BJ (cell line): ENCODE data around the gene SPANXN4. TPM values are rescaled to one million over a fixed set of nuclear protein-coding genes. Genes with fewer than 3 reads are reported as not detected.

Experiments used
- CTCF ChIA-PET: fragments of 350-600 bp; formaldehyde crosslinking; extraction: SDS; loops from one replicate; lab custom pipeline; 2021; ENCODE audit warnings: antibody characterized with exemption, inconsistent platforms; lab: Yijun Ruan, JAX
- POLR2A ChIA-PET: fragments of 300-600 bp; sonication (Branson Sonifier 250); formaldehyde crosslinking; extraction: SDS; loops from one replicate; lab custom pipeline; 2021; ENCODE audit warnings: antibody characterized with exemption; lab: Charles Lee
- DNase-seq: peaks from one replicate; pipeline ENCODE4 v3.0.0-alpha.2; 2011; ENCODE audit warnings: low read depth
- H3K27me3 ChIP-seq: 2 replicates; pipeline ENCODE4 v1.6.0; 2011; ENCODE audit warnings: low read length; ENCODE audit not compliant: control insufficient read depth, insufficient read depth
- H3K36me3 ChIP-seq: 2 replicates; pipeline ENCODE4 v1.5.1; 2011; ENCODE audit warnings: low read length; ENCODE audit not compliant: control insufficient read depth, insufficient read depth
- H3K4me3 ChIP-seq: 2 replicates; pipeline ENCODE4 v1.5.1; 2011; ENCODE audit warnings: low read depth, mild to moderate bottlenecking, control low read depth, low read length
- CTCF ChIP-seq: IDR thresholded peaks from 2 replicates; pipeline ENCODE4 v1.5.1; 2011; ENCODE audit warnings: low read depth, mild to moderate bottlenecking, control low read depth, inconsistent platforms, low read length, moderate library complexity; ENCODE audit not compliant: insufficient read depth
- polyA minus RNA-seq: library from RNA; depleted of rRNA, polyadenylated mRNA; stranded (reverse); fragments of >200 nt; gene quantifications from 2 replicates; pipeline ENCODE4 v1.2.3, GENCODE V29; 2011; rRNA and poly(A)+ RNA removed
- polyA plus RNA-seq: library from polyadenylated mRNA; depleted of rRNA; stranded (reverse); fragments of >200 nt; gene quantifications from 2 replicates; pipeline ENCODE4 v1.2.3, GENCODE V29; 2011; rRNA removed

The SPANXN4 gene
- polyA plus RNA-seq: not detected in 2 replicates
- polyA minus RNA-seq: not detected in 2 replicates

GRCh38 chrX:143025628-143026027 is at the start of gene SPANXN4:
TSS of gene SPANXN4 (plus strand) at chrX:143025928. CDS start at chrX:143026015, 87 bp downstream.
- ChIA-PET CTCF (no interaction called here), POLR2A (no interaction called here)
- no peak for DNase-seq
- no peak for TF ChIP-seq CTCF
- Histone ChIP-seq H3K4me3 (no peak within 1 kb of the TSS), H3K27me3 (no peaks in the 10 kb centered on the region), H3K36me3 (no peaks in the 10 kb centered on the region)

GRCh38 chrX:142977128-142977914 is 48.4 kb upstream of the SPANXN4 start:
- Histone ChIP-seq H3K27me3 (no peaks in the 10 kb centered on the region), H3K36me3 (no peaks in the 10 kb centered on the region), H3K4me3 (no peak overlapping the region)
- DNase-seq: no peak
- TF ChIP-seq CTCF: no peak
- ChIA-PET POLR2A (no interaction called here), CTCF (no interaction called here)

- Histone ChIP-seq H3K27me3 (no peaks in the 10 kb centered on the region), H3K36me3 (no peaks in the 10 kb centered on the region), H3K4me3 (no peak overlapping the region)
- CTCF ChIA-PET: no interaction called here
- POLR2A ChIA-PET: no interaction called here
- TF ChIP-seq CTCF: no peak
- DNase-seq: no peak
Observed at GRCh38 chrX:142978130-142978684, 47.5 kb upstream of the SPANXN4 start.

GRCh38 chrX:142982679-142983078 is 43.0 kb upstream of the SPANXN4 start:
- H3K27me3 ChIP-seq: no peaks in the 10 kb centered on the region
- no peaks in the 10 kb centered on the region for H3K36me3 ChIP-seq
- DNase-seq: no peak
- no peak overlapping the region for H3K4me3 ChIP-seq
- TF ChIP-seq CTCF: no peak
- ChIA-PET CTCF (no interaction called here), POLR2A (no interaction called here)

- no peak for DNase-seq
- CTCF ChIA-PET: no interaction called here
- POLR2A ChIA-PET: no interaction called here
- H3K36me3 ChIP-seq: no peaks in the 10 kb centered on the region
- H3K4me3 ChIP-seq: no peak overlapping the region
- H3K27me3 ChIP-seq: no peaks in the 10 kb centered on the region
- TF ChIP-seq CTCF: no peak
Observed at GRCh38 chrX:142994988-142995387, 30.7 kb upstream of the SPANXN4 start.
